Measurements from ENCODE around the gene FLT4.

DNA sequence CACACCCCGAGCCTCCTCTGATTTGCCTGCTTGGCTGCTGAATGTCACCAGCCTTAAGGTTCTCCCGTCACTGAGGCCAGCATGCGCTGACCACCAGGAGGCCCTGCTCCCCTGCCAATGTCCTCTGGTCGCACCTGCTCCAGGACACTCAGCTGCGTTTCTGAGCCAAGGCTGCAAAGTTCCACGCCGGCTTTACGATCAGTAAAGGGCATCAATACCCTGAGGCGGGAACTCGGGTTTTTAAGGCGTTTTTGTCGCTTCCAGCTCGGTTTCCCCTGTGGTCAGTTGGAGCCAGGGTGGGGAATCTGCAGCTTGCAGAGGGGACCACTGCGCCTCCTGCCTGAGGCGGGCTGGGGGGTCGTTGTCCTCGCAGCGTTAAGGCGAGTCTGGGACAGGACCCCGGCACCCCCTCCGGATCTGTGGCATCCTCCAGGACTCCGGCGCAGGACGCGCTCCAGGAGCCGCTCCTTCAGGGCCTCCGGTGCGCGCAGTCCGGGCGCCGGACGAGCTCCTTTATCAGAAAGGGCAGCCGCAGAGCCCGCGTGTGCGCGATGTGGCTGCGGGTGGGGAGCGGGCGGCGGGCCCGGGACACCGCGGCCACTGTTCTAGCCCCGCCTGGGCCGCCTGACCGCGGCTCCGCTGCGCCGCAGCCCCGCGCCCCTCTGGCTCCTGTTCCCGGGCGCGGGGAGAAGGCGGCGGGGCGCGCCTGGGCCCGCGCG, 24.1 kb upstream of the FLT4 start:
- TF ChIP-seq, protein P1, sequence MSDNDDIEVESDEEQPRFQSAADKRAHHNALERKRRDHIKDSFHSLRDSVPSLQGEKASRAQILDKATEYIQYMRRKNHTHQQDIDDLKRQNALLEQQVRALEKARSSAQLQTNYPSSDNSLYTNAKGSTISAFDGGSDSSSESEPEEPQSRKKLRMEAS (IDR thresholded peaks at IDR 0.05), result no peak
- TF ChIP-seq GABPA (IDR thresholded peaks at IDR 0.05 in 1 of 2, conservative IDR thresholded peaks at IDR 0.05 in 1 of 2) (no peak), YY1 (IDR thresholded peaks at IDR 0.05) (no peak), RAD21 (IDR thresholded peaks at IDR 0.05) (peak in 1 of 2 donors; percentile 20)
- TF ChIP-seq, protein P2, sequence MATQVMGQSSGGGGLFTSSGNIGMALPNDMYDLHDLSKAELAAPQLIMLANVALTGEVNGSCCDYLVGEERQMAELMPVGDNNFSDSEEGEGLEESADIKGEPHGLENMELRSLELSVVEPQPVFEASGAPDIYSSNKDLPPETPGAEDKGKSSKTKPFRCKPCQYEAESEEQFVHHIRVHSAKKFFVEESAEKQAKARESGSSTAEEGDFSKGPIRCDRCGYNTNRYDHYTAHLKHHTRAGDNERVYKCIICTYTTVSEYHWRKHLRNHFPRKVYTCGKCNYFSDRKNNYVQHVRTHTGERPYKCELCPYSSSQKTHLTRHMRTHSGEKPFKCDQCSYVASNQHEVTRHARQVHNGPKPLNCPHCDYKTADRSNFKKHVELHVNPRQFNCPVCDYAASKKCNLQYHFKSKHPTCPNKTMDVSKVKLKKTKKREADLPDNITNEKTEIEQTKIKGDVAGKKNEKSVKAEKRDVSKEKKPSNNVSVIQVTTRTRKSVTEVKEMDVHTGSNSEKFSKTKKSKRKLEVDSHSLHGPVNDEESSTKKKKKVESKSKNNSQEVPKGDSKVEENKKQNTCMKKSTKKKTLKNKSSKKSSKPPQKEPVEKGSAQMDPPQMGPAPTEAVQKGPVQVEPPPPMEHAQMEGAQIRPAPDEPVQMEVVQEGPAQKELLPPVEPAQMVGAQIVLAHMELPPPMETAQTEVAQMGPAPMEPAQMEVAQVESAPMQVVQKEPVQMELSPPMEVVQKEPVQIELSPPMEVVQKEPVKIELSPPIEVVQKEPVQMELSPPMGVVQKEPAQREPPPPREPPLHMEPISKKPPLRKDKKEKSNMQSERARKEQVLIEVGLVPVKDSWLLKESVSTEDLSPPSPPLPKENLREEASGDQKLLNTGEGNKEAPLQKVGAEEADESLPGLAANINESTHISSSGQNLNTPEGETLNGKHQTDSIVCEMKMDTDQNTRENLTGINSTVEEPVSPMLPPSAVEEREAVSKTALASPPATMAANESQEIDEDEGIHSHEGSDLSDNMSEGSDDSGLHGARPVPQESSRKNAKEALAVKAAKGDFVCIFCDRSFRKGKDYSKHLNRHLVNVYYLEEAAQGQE (IDR thresholded peaks at IDR 0.05), result no peak
- TF ChIP-seq, protein P3, sequence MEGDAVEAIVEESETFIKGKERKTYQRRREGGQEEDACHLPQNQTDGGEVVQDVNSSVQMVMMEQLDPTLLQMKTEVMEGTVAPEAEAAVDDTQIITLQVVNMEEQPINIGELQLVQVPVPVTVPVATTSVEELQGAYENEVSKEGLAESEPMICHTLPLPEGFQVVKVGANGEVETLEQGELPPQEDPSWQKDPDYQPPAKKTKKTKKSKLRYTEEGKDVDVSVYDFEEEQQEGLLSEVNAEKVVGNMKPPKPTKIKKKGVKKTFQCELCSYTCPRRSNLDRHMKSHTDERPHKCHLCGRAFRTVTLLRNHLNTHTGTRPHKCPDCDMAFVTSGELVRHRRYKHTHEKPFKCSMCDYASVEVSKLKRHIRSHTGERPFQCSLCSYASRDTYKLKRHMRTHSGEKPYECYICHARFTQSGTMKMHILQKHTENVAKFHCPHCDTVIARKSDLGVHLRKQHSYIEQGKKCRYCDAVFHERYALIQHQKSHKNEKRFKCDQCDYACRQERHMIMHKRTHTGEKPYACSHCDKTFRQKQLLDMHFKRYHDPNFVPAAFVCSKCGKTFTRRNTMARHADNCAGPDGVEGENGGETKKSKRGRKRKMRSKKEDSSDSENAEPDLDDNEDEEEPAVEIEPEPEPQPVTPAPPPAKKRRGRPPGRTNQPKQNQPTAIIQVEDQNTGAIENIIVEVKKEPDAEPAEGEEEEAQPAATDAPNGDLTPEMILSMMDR (IDR thresholded peaks at IDR 0.05; ENCODE audit: low read depth, low read length, missing input control), result no peak

Measured in liver (tissue), 3 donors.